SK-N-SH (cell line): Measurements from ENCODE around the gene CCND1. TPM values are rescaled to one million over a fixed set of nuclear protein-coding genes. Genes with fewer than 3 reads are reported as not detected.

Experiments used
- CTCF ChIA-PET: fragments of 300-600, 350-600 bp; formaldehyde crosslinking; extraction: SDS; loops from one replicate; lab custom pipeline; 2021; lab: Yijun Ruan, JAX
- POLR2A ChIA-PET: fragments of 350-600 bp; sonication (Branson Sonifier 250); formaldehyde crosslinking; extraction: SDS; loops from one replicate; lab custom pipeline; 2020; ENCODE audit warnings: antibody characterized with exemption, inconsistent platforms; lab: Yijun Ruan, JAX
- DNase-seq: peaks from one replicate; pipeline ENCODE4 v3.0.0; 2012
- H2AFZ ChIP-seq: fragments of 200-600 bp; sonication (generic); 2 replicates; pipeline ENCODE4 v1.8.1; 2016; ENCODE audit warnings: antibody characterized with exemption, mild to moderate bottlenecking, low read depth
- H3F3A ChIP-seq: fragments of 200-600 bp; sonication (generic); replicated peaks from 2 replicates; pipeline ENCODE3; 2016; ENCODE audit warnings: antibody characterized with exemption, mild to moderate bottlenecking; ENCODE audit not compliant: insufficient read depth
- H3K27ac ChIP-seq, 2 experiments: fragments of 200-500 bp in 1 of 2; fragments of 200-600 bp in 1 of 2; sonication (Bioruptor generic) in 1 of 2; sonication (generic), shearing (Covaris generic) in 1 of 2; 2 replicates each; pipeline versions ENCODE4 v1.5.1 to v1.6.1; 2014 to 2016; ENCODE audit warnings: low read depth in 2 of 2, inconsistent platforms in 1 of 2, low read length in 1 of 2, mild to moderate bottlenecking in 1 of 2, mixed read lengths in 1 of 2
- H3K27me3 ChIP-seq: fragments of 200-600 bp; sonication (generic), shearing (Covaris generic); 2 replicates; pipeline ENCODE4 v1.6.1; 2016; ENCODE audit warnings: mixed run types; ENCODE audit not compliant: insufficient read depth
- H3K36me3 ChIP-seq, 2 experiments: fragments of 200-500 bp in 1 of 2; fragments of 200-600 bp in 1 of 2; sonication (Bioruptor generic) in 1 of 2; sonication (generic) in 1 of 2; replicated peaks in 1 of 2; 2 replicates each; pipeline versions ENCODE3 to v1.5.1; 2014 to 2016; ENCODE audit warnings: low read length in 1 of 2, mild to moderate bottlenecking in 1 of 2; ENCODE audit not compliant: insufficient read depth in 2 of 2, control insufficient read depth in 1 of 2
- H3K4me1 ChIP-seq, 2 experiments: fragments of 200-500 bp in 1 of 2; fragments of 200-600 bp in 1 of 2; sonication (Bioruptor generic) in 1 of 2; sonication (generic), shearing (Covaris generic) in 1 of 2; 2 replicates each; pipeline versions ENCODE4 v1.5.1 to v1.6.1; 2014 to 2016; ENCODE audit warnings: low read depth in 1 of 2, low read length in 1 of 2, mixed run types in 1 of 2; ENCODE audit not compliant: insufficient read depth in 2 of 2, control insufficient read depth in 1 of 2
- H3K4me2 ChIP-seq: fragments of 200-600 bp; sonication (generic), shearing (Covaris generic); 2 replicates; pipeline ENCODE4 v1.6.1; 2017; ENCODE audit warnings: mixed run types
- H3K4me3 ChIP-seq, 2 experiments: fragments of 200-500 bp in 1 of 2; fragments of 200-600 bp in 1 of 2; sonication (Bioruptor generic) in 1 of 2; sonication (generic), shearing (Covaris generic) in 1 of 2; 2 replicates each; pipeline versions ENCODE4 v1.5.1 to v1.8.1; 2014 to 2016; ENCODE audit warnings: low read depth in 2 of 2, inconsistent platforms in 1 of 2, low read length in 1 of 2, mild to moderate bottlenecking in 1 of 2, mixed read lengths in 1 of 2, moderate library complexity in 1 of 2
- H3K79me2 ChIP-seq: fragments of 200-600 bp; sonication (generic); 2 replicates; pipeline ENCODE4 v1.8.1; 2017; ENCODE audit warnings: mild to moderate bottlenecking; ENCODE audit not compliant: insufficient read depth
- H3K9ac ChIP-seq: fragments of 200-600 bp; sonication (generic); 2 replicates; pipeline ENCODE4 v1.6.1; 2017; ENCODE audit warnings: mixed run types
- H3K9me2 ChIP-seq: fragments of 200-600 bp; sonication (generic); 2 replicates; pipeline ENCODE4 v1.6.1; 2017; ENCODE audit warnings: mixed run types
- H3K9me3 ChIP-seq: fragments of 200-600 bp; sonication (generic); 2 replicates; pipeline ENCODE4 v1.6.1; 2017; ENCODE audit warnings: mixed run types, mild to moderate bottlenecking, moderate library complexity
- H4K20me1 ChIP-seq: fragments of 200-600 bp; sonication (generic); 2 replicates; pipeline ENCODE4 v1.6.1; 2017; ENCODE audit warnings: mild to moderate bottlenecking, mixed run types; ENCODE audit not compliant: insufficient read depth
- CHD2 ChIP-seq: fragments of 150-350 bp; IDR thresholded peaks from 2 replicates; pipeline ENCODE4 v1.6.1; 2018; ENCODE audit warnings: low read length; ENCODE audit not compliant: partially characterized antibody
- EZH2phosphoT487 ChIP-seq: fragments of 200-600 bp; sonication (generic); IDR thresholded peaks from 2 replicates; pipeline ENCODE4 v1.6.1; 2017; ENCODE audit warnings: low read depth, mixed run types, mild to moderate bottlenecking, antibody characterized with exemption, moderate library complexity, borderline replicate concordance
- FOSL2 ChIP-seq: IDR thresholded peaks from 2 replicates; pipeline ENCODE4 v1.4.0; 2012; ENCODE audit warnings: low read depth, mild to moderate bottlenecking, moderate library complexity, borderline replicate concordance
- FOXM1 ChIP-seq: IDR thresholded peaks from 2 replicates; pipeline ENCODE4 v1.4.0; 2012; ENCODE audit warnings: low read depth, mild to moderate bottlenecking
- GABPA ChIP-seq: IDR thresholded peaks from 2 replicates; pipeline ENCODE4 v1.4.0; 2012; ENCODE audit warnings: low read depth, mild to moderate bottlenecking
- JUND ChIP-seq: IDR thresholded peaks from 2 replicates; pipeline ENCODE4 v1.4.0; 2012
- MAX ChIP-seq: IDR thresholded peaks from 2 replicates; pipeline ENCODE4 v1.4.0; 2012; ENCODE audit warnings: low read depth
- MEF2A ChIP-seq: IDR thresholded peaks from 2 replicates; pipeline ENCODE4 v1.4.0; 2012; ENCODE audit warnings: low read depth, borderline replicate concordance
- POLR2AphosphoS5 ChIP-seq: IDR thresholded peaks from 2 replicates; pipeline ENCODE4 v1.6.1; 2012; ENCODE audit warnings: low read depth, low read length
- RCOR1 ChIP-seq: fragments of 150-350 bp; IDR thresholded peaks from 2 replicates; pipeline ENCODE4 v1.6.1; 2017; ENCODE audit warnings: antibody characterized with exemption, low read length
- RXRA ChIP-seq: IDR thresholded peaks from 2 replicates; pipeline ENCODE4 v1.4.0; 2012; ENCODE audit warnings: low read depth, mild to moderate bottlenecking, borderline replicate concordance
- SIN3A ChIP-seq: IDR thresholded peaks from 2 replicates; pipeline ENCODE4 v1.6.1; 2012; ENCODE audit warnings: low read depth, mild to moderate bottlenecking, low read length, moderate library complexity, borderline replicate concordance
- USF2 ChIP-seq: fragments of 150-350 bp; IDR thresholded peaks from 2 replicates; pipeline ENCODE4 v1.6.1; 2017; ENCODE audit warnings: antibody characterized with exemption, low read length, low read depth, borderline replicate concordance
- YY1 ChIP-seq: IDR thresholded peaks from 2 replicates; pipeline ENCODE4 v1.4.0; 2012; ENCODE audit warnings: low read depth, mild to moderate bottlenecking
- WGBS: methylation state at CpG from one replicate; pipeline ENCODE4 v1.1.6; 2017; ENCODE audit warnings: low lambda C conversion rate; 5-methylcytosine and 5-hydroxymethylcytosine counted together
- polyA plus RNA-seq, 3 experiments: library from polyadenylated mRNA; depleted of rRNA; stranded (reverse); fragments of >200 nt; gene quantifications; 2 replicates each; pipeline ENCODE4 v1.2.3, GENCODE V29; 2012
- TF ChIP-seq, protein P1 (sequence below): IDR thresholded peaks from 2 replicates; pipeline ENCODE4 v1.6.1; 2012; ENCODE audit warnings: mild to moderate bottlenecking, low read depth, low read length, moderate library complexity
- TF ChIP-seq, protein P2 (sequence below): fragments of 200-600 bp; sonication (generic); IDR thresholded peaks from 2 replicates; pipeline ENCODE4 v1.6.1; 2017; ENCODE audit warnings: antibody characterized with exemption, mild to moderate bottlenecking, moderate library complexity
- TF ChIP-seq, protein P3 (sequence below): IDR thresholded peaks from 2 replicates; pipeline ENCODE4; 2012

The CCND1 gene
- polyA plus RNA-seq, 1 of the 3 experiments (the other 2 are of a cell fraction): 242 TPM

- H3K9ac ChIP-seq: peak overlapping the region; percentile 100
- H3K9me2 ChIP-seq: no peaks in the 10 kb centered on the region
- H3K27me3 ChIP-seq: no peaks in the 10 kb centered on the region
- no peaks in the 10 kb centered on the region for H3K9me3 ChIP-seq
- H3K79me2 ChIP-seq: peaks cover 78% of the 10 kb centered on the region
- peak; percentile 10; the same call in 1 of the 2 replicates for TF ChIP-seq POLR2AphosphoS5
- TF ChIP-seq SIN3A: no peak
- TF ChIP-seq GABPA: no peak
- no peak overlapping the region for H2AFZ ChIP-seq
- H3K4me2 ChIP-seq: peak overlapping the region; percentile 97
- peaks cover 19 to 40% of the 10 kb centered on the region in 2 experiments; a peak in 3 of 4 replicates for H3K4me1 ChIP-seq
- H3K27ac ChIP-seq: peak overlapping the region; percentile 94
- under 1% methylated on average over 50 of the region's 68 CpGs for WGBS
- CTCF ChIA-PET: interaction anchor here (0.9 to 11.0 kb wide), 26 partner anchors 7 to 539 kb away, joined by 3 to 403 read pairs (median 4); partner anchors contain the start of genes LTO1 and SMIM38
- peaks cover 51% of the 10 kb centered on the region for H4K20me1 ChIP-seq
- H3F3A ChIP-seq: peaks cover 36% of the 10 kb centered on the region
- DNase-seq: peak; percentile 51
- POLR2A ChIA-PET: interaction anchor here (1.0 to 4.9 kb wide), 8 partner anchors 15 to 540 kb away, joined by 3 to 27 read pairs (median 7); no protein-coding TSS in a partner anchor
- H3K36me3 ChIP-seq: peaks cover 33 to 36% of the 10 kb centered on the region in 2 experiments
- H3K4me3 ChIP-seq: peak overlapping the region; percentile 95 to 96
Measured at GRCh38 chr11:69641681-69642548, 959 bp downstream of the CCND1 start.

GRCh38 chr11:69642549-69642912 is 1.6 kb downstream of the CCND1 start:
- Histone ChIP-seq H3K27me3 (no peaks in the 10 kb centered on the region), H4K20me1 (peaks cover 57% of the 10 kb centered on the region)
- TF ChIP-seq RCOR1 (no peak), FOXM1 (no peak), JUND (no peak), CHD2 (no peak), MAX (no peak), EZH2phosphoT487 (no peak), RXRA (no peak), FOSL2 (no peak), MEF2A (no peak), USF2 (no peak), YY1 (no peak)
- TF ChIP-seq, protein P1, sequence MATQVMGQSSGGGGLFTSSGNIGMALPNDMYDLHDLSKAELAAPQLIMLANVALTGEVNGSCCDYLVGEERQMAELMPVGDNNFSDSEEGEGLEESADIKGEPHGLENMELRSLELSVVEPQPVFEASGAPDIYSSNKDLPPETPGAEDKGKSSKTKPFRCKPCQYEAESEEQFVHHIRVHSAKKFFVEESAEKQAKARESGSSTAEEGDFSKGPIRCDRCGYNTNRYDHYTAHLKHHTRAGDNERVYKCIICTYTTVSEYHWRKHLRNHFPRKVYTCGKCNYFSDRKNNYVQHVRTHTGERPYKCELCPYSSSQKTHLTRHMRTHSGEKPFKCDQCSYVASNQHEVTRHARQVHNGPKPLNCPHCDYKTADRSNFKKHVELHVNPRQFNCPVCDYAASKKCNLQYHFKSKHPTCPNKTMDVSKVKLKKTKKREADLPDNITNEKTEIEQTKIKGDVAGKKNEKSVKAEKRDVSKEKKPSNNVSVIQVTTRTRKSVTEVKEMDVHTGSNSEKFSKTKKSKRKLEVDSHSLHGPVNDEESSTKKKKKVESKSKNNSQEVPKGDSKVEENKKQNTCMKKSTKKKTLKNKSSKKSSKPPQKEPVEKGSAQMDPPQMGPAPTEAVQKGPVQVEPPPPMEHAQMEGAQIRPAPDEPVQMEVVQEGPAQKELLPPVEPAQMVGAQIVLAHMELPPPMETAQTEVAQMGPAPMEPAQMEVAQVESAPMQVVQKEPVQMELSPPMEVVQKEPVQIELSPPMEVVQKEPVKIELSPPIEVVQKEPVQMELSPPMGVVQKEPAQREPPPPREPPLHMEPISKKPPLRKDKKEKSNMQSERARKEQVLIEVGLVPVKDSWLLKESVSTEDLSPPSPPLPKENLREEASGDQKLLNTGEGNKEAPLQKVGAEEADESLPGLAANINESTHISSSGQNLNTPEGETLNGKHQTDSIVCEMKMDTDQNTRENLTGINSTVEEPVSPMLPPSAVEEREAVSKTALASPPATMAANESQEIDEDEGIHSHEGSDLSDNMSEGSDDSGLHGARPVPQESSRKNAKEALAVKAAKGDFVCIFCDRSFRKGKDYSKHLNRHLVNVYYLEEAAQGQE: no peak
- TF ChIP-seq, protein P2, sequence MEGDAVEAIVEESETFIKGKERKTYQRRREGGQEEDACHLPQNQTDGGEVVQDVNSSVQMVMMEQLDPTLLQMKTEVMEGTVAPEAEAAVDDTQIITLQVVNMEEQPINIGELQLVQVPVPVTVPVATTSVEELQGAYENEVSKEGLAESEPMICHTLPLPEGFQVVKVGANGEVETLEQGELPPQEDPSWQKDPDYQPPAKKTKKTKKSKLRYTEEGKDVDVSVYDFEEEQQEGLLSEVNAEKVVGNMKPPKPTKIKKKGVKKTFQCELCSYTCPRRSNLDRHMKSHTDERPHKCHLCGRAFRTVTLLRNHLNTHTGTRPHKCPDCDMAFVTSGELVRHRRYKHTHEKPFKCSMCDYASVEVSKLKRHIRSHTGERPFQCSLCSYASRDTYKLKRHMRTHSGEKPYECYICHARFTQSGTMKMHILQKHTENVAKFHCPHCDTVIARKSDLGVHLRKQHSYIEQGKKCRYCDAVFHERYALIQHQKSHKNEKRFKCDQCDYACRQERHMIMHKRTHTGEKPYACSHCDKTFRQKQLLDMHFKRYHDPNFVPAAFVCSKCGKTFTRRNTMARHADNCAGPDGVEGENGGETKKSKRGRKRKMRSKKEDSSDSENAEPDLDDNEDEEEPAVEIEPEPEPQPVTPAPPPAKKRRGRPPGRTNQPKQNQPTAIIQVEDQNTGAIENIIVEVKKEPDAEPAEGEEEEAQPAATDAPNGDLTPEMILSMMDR: no peak
- TF ChIP-seq, protein P3, sequence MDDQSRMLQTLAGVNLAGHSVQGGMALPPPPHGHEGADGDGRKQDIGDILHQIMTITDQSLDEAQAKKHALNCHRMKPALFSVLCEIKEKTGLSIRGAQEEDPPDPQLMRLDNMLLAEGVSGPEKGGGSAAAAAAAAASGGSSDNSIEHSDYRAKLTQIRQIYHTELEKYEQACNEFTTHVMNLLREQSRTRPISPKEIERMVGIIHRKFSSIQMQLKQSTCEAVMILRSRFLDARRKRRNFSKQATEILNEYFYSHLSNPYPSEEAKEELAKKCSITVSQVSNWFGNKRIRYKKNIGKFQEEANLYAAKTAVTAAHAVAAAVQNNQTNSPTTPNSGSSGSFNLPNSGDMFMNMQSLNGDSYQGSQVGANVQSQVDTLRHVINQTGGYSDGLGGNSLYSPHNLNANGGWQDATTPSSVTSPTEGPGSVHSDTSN: no peak
- TF ChIP-seq, all 33 proteins: peak for 0
- Histone ChIP-seq H3K9ac (peak overlapping the region; percentile 100), H3K4me2 (peak overlapping the region; percentile 97), H3K27ac (peak overlapping the region; percentile 94), H3K9me2 (no peaks in the 10 kb centered on the region), H3K36me3 (peaks cover 39 to 42% of the 10 kb centered on the region in 2 experiments), H3K9me3 (no peaks in the 10 kb centered on the region), H3K79me2 (peaks cover 84% of the 10 kb centered on the region), H2AFZ (no peak overlapping the region), H3K4me3 (peak overlapping the region; percentile 95 to 96), H3F3A (peaks cover 42% of the 10 kb centered on the region), H3K4me1 (peaks cover 23 to 40% of the 10 kb centered on the region in 2 experiments; a peak in 3 of 4 replicates)
- WGBS: under 1% methylated on average over 18 of the region's 40 CpGs
- CTCF ChIA-PET: interaction anchor here (0.6 to 11.0 kb wide), 33 partner anchors 8 to 753 kb away, joined by 3 to 403 read pairs (median 4); partner anchors contain the start of gene LTO1
- DNase-seq: peak; percentile 57
- POLR2A ChIA-PET: interaction anchor here (1.5 to 4.9 kb wide), 6 partner anchors 14 to 541 kb away, joined by 3 to 27 read pairs (median 8); no protein-coding TSS in a partner anchor
